ENCODE measurements around the gene GATAD2A.
A peak's percentile ranks its signal among the peaks of the same experiment; 100 is the strongest.

The GATAD2A gene

GRCh38 chr19:19553670-19554069, 148.2 kb downstream of the GATAD2A start:
- H3K36me3 ChIP-seq (ENCODE audit: control insufficient read depth, insufficient read depth, low read length): no peaks in the 10 kb centered on the region
- no peaks in the 10 kb centered on the region for H3K9me3 ChIP-seq (ENCODE audit: control insufficient read depth, low read length)
- H3K4me3 ChIP-seq (ENCODE audit: insufficient read depth, low read depth, low read length, poor library complexity, severe bottlenecking): no peak overlapping the region
- H3K4me1 ChIP-seq (ENCODE audit: control insufficient read depth, insufficient read depth, low read length, poor library complexity, severe bottlenecking): peaks cover 6% of the 10 kb centered on the region
- no peak overlapping the region for H3K27ac ChIP-seq (ENCODE audit: insufficient read depth, low read length, poor library complexity, severe bottlenecking)
- no peaks in the 10 kb centered on the region for H3K27me3 ChIP-seq (replicated peaks; ENCODE audit: control insufficient read depth, insufficient read depth, low read length, poor library complexity, severe bottlenecking)
- DNase-seq: no peak

- no peaks in the 10 kb centered on the region for H3K9me3 ChIP-seq (ENCODE audit: control insufficient read depth, low read length)
- no peak overlapping the region for H3K4me3 ChIP-seq (ENCODE audit: insufficient read depth, low read depth, low read length, poor library complexity, severe bottlenecking)
- DNase-seq: peak in 2 of 3 donors; percentile 34 to 47
- H3K27me3 ChIP-seq (replicated peaks; ENCODE audit: control insufficient read depth, insufficient read depth, low read length, poor library complexity, severe bottlenecking): no peaks in the 10 kb centered on the region
- H3K36me3 ChIP-seq (ENCODE audit: control insufficient read depth, insufficient read depth, low read length): no peaks in the 10 kb centered on the region
- peaks cover 8% of the 10 kb centered on the region for H3K4me1 ChIP-seq (ENCODE audit: control insufficient read depth, insufficient read depth, low read length, poor library complexity, severe bottlenecking)
- H3K27ac ChIP-seq (ENCODE audit: insufficient read depth, low read length, poor library complexity, severe bottlenecking): no peak overlapping the region
These were observed 148.9 kb downstream of the GATAD2A start for GRCh38 chr19:19554074-19555023.

GRCh38 chr19:19558055-19558454, 152.6 kb downstream of the GATAD2A start:
- no peak overlapping the region for H3K27ac ChIP-seq (ENCODE audit: insufficient read depth, low read length, poor library complexity, severe bottlenecking)
- no peaks in the 10 kb centered on the region for H3K9me3 ChIP-seq (ENCODE audit: control insufficient read depth, low read length)
- no peaks in the 10 kb centered on the region for H3K36me3 ChIP-seq (ENCODE audit: control insufficient read depth, insufficient read depth, low read length)
- peaks cover 18% of the 10 kb centered on the region for H3K4me1 ChIP-seq (ENCODE audit: control insufficient read depth, insufficient read depth, low read length, poor library complexity, severe bottlenecking)
- H3K4me3 ChIP-seq (ENCODE audit: insufficient read depth, low read depth, low read length, poor library complexity, severe bottlenecking): no peak overlapping the region
- no peak for DNase-seq
- no peaks in the 10 kb centered on the region for H3K27me3 ChIP-seq (replicated peaks; ENCODE audit: control insufficient read depth, insufficient read depth, low read length, poor library complexity, severe bottlenecking)
